ENCODE data around the gene PRKAR2B.

PRKAR2B gene

DNA sequence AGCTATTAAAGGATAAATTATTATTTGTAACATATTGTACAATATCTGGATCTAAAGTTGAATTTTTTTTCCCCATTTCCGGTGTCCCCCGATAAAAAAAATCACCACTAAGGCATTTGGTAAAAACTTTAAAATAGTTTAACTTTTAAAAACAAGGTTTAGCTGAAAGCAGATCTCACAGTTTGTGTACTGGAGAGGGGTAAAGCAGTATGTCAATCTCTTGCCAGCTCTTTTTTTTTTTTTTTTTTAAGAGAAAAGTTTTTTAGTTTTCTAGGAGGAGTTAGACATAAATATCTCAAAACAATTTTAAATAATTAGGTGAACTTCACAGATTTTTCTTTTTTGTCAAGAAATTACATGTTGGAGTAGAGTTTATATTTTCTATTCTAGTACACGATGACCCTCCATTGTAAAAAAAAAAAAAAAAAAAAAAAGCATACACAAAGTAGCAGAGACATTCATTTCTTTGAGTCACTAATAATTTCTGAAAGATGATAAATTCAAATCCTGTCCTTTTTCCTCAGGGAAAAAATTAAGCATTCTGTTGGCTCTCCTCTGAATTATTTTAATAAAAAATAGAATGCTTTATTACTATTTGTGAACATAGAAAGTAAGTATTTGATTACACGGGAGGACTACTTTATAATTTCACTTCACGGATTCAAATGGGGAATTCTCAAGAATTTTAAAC, 122.4 kb downstream of the PRKAR2B start:
- no peak for DNase-seq

DNA sequence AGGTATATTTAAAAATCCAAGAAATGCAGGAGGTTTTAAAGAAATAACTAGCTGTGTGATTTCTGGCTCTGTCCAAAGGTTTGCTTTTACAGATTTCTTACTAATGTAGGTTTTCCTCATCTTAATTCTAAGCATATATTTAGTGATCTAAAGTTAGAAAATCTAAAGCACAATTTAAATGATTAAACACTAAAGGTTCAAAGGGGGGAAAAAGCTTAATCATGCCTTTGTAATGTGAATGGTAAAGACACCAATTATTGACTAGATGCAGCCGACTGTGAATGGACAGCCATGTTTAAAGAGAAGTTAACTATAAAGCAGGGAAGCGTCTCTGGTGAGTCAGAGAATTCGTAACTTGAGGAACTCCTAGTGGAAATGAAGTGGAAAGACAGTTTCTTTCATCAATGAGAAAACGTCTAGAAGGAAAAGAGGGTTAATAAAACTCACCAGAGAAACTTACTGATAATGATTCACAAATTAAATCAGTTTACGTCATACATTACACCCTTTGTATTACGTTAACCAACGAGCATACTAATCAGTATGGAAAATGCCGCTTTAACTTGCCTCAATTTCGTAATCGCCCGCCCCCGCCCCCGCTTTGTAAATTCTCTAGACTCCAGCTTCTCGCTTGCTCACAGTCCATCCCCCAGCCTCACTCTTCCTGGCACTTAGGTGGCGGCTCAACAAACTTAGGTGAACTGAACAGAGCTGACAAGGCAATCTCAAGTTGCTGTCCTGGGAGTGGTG, 123.2 kb downstream of the PRKAR2B start:
- peak; percentile 10 for DNase-seq

DNA sequence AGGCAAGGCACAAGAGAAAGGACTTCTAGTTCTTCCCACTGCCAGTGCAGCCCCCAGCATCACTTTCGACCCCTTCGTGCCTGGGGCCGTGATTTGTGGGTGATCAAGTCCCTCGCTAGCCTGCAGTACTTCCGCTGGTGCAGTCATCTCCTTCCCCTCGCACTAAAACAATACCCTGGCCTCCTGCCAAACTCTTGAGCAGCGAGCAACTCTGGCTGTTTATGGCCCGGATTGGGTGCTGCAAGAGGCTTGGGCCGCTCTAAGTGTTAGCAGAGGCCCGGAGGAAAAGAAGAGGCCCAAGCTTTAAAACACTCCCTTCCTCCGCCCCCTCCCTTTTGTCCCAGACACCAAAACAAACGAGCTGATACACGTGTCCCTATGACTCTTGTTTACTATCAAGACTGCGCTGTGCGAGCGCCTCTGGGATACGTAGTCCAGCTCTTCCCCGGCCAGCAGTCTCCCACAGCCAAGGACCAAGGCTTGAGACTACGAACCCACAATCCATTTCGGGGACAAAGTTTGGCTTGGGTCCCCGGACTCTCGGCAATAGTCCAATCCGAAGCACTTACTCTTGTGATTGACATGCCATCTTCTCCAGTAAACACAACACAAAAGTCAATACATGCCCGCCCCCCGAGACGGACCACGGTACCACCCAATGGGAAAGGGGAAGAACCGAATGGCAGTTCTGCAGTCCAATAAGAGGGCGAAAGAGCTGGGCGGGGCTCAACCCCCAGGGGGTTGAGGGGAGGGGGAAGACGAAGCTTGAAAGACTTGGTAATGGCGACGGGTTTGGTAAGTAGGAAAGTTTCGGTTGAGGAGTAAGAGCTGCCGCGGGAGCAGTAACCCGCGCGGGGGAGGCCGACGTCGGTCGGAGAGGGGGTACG, 124.0 kb downstream of the PRKAR2B start, which contains the start of gene HBP1:
TSS of gene HBP1 (plus strand) at position 771 of the 887 bp plus-strand sequence. CDS start 10,891 bp downstream, outside the sequence.
- DNase-seq, result peak; percentile 99

DNA sequence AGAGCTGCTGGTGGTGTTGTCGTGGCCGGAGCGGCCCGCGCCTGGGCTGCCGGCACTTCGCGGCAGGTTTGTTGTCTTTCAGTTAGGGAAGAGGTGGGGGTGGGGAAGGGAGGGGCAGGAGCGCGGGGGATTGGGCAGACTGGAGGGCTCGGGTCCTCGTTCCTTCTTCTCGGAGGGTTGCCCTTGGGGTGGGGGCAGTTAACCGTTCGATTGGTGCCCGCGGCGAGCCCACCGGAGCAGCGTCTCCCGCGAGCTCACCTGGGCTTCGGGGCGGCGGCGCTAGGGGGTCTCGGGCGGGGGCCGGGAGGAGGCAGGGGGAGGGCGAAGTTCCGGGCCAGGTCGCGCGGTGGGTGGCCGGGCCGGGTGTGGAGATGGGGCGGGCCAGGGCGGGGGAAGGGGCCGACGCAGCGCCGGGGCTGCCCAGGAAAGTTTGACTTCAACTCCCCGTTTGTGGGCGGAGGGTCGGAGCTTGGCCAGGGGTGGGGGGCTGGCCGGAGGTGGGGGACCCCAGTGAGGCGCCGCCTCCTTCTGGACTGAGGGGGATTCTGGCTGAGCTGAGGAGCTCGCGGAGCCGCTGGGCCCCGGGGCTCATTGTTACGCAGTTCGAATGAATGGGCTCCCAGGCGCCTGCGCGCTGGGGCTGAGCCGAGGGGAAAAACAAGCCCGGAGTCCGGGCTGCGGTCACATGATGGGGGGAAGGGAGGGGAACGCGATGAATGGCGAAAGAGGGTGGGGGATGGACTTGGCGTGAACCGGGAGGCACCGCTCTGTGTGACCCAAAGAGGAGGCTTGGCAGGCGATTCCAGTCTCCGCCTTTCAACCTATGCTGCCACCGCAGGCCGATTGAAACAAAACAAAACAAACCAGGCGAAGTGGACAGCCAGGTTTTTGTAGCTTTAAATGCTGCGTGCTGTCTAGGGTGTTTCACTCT, 124.9 kb downstream of the PRKAR2B start:
- DNase-seq, result peak; percentile 79

- no peak for DNase-seq
Observed at GRCh38 chr7:107170051-107170915, 125.8 kb downstream of the PRKAR2B start.

DNA sequence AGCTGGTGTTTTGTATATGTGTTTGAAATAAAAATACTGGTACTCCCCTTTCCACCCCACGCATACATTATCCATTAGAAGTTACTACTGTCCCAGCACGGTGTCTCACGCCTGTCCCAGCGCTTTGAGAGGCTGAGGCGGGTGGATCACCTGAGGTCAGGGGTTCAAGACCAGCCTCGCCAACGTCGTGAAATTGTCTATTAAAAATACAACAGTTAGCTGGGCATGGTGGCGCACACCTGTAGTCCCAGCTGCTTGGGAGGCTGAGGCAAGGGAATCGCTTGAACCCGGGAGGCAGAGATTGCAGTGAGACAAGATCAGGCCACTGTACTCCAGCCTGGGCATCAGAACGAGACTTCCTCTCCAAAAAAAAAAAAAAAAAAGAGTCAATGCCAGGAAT, 127.0 kb downstream of the PRKAR2B start:
- no peak for DNase-seq

DNA sequence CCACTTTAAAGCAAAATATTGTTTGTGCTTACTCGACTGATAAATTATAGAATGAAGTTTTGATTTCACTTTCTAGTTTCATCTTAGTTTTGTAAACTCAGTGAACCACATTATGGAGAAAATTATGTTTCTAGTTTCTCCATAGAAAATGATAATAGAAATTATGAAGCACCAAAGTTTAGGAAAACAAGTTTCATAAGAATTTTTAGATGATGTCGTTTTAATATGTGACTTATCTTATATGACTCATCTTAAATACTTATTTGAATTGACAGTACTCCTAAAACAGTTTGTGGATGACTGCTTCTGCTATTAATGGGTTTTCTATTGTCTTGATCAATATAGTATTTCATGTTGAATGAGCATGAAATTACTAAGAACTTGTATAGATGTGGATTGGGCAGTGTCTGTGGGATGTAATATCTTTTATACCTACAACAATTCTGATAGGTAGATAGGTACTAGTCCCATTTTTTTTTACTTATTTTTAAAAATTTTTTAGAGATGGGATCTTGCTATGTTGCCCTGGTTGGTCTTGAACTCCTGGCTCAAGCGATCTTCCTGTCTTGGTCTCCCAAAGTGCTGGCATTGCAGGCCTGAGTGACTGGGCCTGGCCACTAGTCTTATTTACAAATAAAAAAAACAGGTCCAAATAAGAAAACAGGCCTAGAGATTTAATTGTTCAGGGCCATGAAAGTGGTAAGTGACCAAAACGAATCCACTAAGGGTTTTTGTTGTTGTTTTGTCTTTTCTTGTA, 127.9 kb downstream of the PRKAR2B start:
- no peak for DNase-seq

DNA sequence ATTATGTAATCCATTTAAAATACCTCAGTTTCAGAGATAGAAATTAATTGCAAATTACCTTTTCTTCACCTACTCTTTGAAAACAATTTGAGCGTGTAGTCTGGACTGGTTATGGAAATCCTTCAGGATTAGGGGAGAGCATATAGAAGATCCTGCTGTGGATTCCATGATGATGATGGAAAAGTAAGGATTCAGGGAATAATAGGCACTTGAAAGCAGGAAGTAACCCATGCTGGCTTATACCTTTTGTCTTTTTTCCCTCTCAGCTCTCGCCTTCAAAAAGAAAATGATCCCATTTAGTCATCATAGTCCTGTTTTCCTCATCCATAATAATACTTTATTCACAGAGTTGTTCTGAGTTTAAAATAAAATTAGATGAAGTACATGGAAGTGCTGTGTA, 128.7 kb downstream of the PRKAR2B start:
- no peak for DNase-seq

DNA sequence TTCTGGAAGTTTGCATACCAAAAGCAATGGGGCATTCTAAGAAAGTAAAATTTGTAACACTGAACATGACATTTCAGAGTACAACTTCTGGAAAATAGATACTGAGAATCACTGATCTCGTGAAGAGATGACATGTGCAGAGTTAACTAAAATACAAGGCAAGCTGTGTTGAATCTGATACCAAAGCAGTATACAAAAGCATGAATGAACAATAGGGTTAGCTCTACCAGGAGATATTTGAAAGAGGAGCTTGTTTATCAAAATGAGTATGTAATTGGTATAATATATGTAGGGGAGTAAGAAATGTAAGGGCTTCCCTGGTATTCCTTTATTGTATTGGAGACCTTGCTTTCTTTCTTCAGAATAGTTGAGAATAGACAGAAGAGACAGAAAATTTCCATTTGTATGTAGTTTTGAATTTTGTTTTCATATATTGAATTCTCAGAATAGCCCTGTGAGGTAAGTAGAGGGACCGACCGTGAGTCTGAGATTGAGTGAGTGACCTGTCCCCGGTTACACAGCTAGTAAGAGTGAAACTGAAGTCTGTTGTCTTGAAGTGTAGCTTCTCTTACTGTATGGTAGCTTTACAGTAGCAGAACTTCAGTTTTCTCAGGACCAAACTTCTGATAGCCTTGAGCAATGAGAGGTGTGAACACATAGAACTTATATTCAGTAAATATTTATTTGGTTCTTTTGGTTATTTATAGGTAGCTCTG, 129.3 kb downstream of the PRKAR2B start:
- no peak for DNase-seq

DNA sequence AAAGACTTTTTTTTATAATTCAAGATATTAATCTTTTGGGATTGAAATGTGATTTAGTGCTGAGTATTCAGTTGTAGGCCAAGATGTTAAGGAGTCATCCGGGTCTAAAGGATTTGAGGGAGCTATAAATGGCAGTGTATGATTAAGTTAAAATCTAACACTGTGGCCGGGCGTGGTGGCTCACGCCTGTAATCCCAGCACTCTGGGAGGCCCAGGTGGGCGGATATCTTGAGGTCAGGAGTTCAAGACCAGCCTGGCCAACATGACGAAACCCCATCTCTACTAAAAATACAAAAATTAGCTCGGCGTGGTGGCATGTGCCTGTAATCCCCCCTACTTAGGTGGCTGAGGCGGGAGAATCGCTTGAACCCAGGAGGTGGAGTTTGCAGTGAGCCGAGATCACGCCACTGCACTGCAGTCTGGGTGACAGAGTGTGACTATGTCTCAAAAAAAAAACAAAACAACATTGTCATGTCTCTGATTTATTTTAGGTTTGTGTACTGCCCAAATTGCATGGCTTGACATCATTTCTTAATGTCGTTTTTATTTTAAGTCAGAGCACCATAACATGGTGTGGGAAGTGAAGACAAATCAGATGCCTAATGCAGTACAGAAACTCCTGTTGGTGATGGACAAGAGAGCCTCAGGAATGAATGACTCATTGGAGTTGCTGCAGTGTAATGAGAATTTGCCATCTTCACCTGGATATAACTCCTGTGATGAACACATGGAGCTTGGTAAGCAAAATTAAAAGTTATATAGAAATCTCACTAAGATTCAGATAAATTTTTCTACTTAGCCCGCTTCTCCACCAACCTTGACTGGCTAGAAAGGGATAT, 135.0 kb downstream of the PRKAR2B start:
- no peak for DNase-seq

DNA sequence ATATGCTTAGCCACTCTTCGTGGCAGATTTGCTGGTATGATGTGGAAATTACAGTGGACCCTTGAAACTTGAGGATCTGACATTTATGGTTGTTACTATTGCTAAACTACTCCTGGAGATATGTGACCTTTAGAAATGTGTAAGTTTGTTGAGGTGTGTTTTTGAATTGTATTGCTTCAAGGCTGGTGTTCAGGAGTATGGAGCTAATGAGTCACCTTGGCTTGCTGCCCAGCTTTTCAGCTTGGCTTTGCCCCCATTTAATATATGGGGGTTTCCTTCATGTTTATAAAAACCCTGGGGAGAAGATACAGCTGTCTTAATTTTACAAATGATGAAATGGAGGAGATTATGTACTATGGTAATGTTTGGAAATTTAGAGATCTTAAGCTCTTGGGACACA, 135.9 kb downstream of the PRKAR2B start:
- no peak for DNase-seq

GRCh38 chr7:107181172-107181571, 136.7 kb downstream of the PRKAR2B start:
- DNase-seq, result no peak

DNA sequence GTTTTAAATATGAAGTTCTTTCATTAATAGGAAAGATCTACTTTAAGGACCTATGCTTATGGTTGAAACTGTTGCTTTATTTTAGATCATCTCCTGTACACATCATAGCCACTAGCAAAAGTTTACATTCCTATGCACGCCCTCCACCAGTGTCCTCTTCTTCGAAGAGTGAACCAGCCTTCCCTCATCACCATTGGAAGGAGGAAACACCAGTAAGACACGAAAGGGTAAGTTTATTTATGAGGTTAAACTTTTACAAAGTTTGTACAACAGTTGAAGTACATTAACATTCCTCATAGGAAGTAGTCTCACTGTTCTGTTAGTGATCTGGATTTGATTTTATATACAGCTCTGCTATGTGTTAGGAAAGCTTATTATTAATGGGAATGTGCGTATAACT, 141.2 kb downstream of the PRKAR2B start:
- no peak for DNase-seq

GRCh38 chr7:107186240-107186639, 141.7 kb downstream of the PRKAR2B start:
- DNase-seq, result no peak

DNA sequence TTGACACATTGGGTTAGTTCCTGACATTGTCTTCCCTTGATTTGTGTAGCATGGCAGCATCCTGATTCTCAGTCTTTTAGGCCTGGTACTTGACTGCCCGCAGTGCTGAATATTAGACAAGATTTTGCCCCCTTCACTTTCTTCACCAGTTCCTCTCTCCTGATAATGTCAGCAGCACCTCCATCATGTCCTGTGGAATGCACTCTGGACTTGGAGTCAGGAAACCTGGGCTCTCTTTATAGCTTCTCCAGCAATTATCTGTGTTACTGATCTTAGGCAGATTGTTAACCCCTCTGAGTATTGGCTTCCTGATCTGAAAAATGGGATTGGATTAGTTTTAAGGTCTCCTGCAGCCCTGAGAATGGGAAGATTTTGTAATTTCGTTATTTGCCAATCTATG, 143.3 kb downstream of the PRKAR2B start:
- DNase-seq, result no peak

DNA sequence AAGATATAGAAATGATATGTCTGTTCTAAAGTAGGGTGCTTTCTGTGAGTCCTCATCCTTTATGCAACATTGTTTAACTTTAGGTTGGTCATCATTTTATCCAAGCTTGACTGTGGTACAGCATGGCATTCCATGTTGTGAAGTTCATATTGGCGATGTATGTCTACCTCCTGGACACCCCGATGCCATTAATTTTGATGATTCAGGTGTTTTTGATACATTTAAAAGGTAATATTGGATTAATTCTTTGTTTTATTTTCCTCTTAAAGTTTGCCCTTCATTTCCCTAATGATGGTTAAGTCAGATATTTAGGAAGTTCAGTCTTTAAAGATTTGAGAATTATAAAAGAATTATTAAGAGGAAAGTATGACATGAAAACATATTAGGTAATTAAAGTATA, 145.6 kb downstream of the PRKAR2B start:
- no peak for DNase-seq

GRCh38 chr7:107194052-107194451, 149.5 kb downstream of the PRKAR2B start:
- DNase-seq, result no peak

GRCh38 chr7:107196834-107197610, 152.5 kb downstream of the PRKAR2B start:
- no peak for DNase-seq
